Liver (tissue), 9 donors: ENCODE measurements around the gene CARS2. TPM values are rescaled to one million over a fixed set of nuclear protein-coding genes. Genes with fewer than 3 reads are reported as not detected.

Experiments
- DNase-seq: peaks from one replicate; pipeline ENCODE4 v3.0.0-alpha.2; 2017; ENCODE audit warnings: low spot score
- H3K27ac ChIP-seq, 2 donors: one replicate each; pipeline ENCODE4 v1.7.0; 2013; ENCODE audit warnings: inconsistent platforms in 2 of 2, low read length in 2 of 2, control low read depth in 1 of 2, low read depth in 1 of 2, mild to moderate bottlenecking in 1 of 2
- H3K27me3 ChIP-seq, 4 donors: one replicate each; pipeline versions ENCODE4 v1.6.1 to v1.7.0; 2013; ENCODE audit warnings: low read length in 3 of 4, inconsistent platforms in 1 of 4, mild to moderate bottlenecking in 1 of 4, moderate library complexity in 1 of 4; ENCODE audit not compliant: control insufficient read depth in 4 of 4, insufficient read depth in 4 of 4
- H3K36me3 ChIP-seq, 4 donors: one replicate each; pipeline versions ENCODE4 v1.6.1 to v1.7.0; 2013; ENCODE audit warnings: low read length in 3 of 4, mild to moderate bottlenecking in 3 of 4, low read depth in 1 of 4, moderate library complexity in 1 of 4; ENCODE audit not compliant: control insufficient read depth in 4 of 4, insufficient read depth in 3 of 4
- H3K4me1 ChIP-seq, 4 donors: one replicate each; pipeline versions ENCODE4 v1.6.1 to v1.7.0; 2013; ENCODE audit warnings: low read length in 3 of 4, mild to moderate bottlenecking in 3 of 4, moderate library complexity in 1 of 4; ENCODE audit not compliant: control insufficient read depth in 4 of 4, insufficient read depth in 4 of 4
- H3K4me3 ChIP-seq, 3 donors: one replicate each; pipeline versions ENCODE4 v1.6.1 to v1.7.0; 2013; ENCODE audit warnings: low read length in 3 of 3, control low read depth in 1 of 3, low read depth in 1 of 3, mild to moderate bottlenecking in 1 of 3
- H3K9ac ChIP-seq, 2 donors: one replicate each; pipeline ENCODE4 v1.7.0; 2013; ENCODE audit warnings: low read length in 2 of 2, mild to moderate bottlenecking in 2 of 2, moderate library complexity in 2 of 2, control low read depth in 1 of 2, low read depth in 1 of 2
- H3K9me3 ChIP-seq, 4 donors: one replicate each; pipeline versions ENCODE4 v1.6.1 to v1.7.0; 2013; ENCODE audit warnings: low read length in 3 of 4; ENCODE audit not compliant: control insufficient read depth in 4 of 4
- EGR1 ChIP-seq, 2 donors: IDR thresholded peaks; 2 replicates each; pipeline ENCODE4 v1.6.1; 2016 to 2018; ENCODE audit warnings: antibody characterized with exemption in 2 of 2, low read depth in 2 of 2
- HNF4A ChIP-seq, 2 donors: conservative IDR thresholded peaks; 2 replicates each; pipeline ENCODE4 v1.6.1; 2016; ENCODE audit warnings: antibody characterized with exemption in 2 of 2, mild to moderate bottlenecking in 2 of 2
- JUND ChIP-seq, 2 donors: IDR thresholded peaks; 2 replicates each; pipeline ENCODE4 v1.6.1; 2016; ENCODE audit warnings: antibody characterized with exemption in 2 of 2
- NR2F2 ChIP-seq: IDR thresholded peaks from 2 replicates; pipeline ENCODE4 v1.6.1; 2016; ENCODE audit warnings: antibody characterized with exemption
- RAD21 ChIP-seq, 2 donors: IDR thresholded peaks; 2 replicates each; pipeline ENCODE4 v1.6.1; 2016; ENCODE audit warnings: antibody characterized with exemption in 2 of 2, mild to moderate bottlenecking in 2 of 2
- RXRA ChIP-seq, 2 donors: IDR thresholded peaks; 2 replicates each; pipeline ENCODE4 v1.6.1; 2017 to 2018; ENCODE audit warnings: antibody characterized with exemption in 2 of 2, mild to moderate bottlenecking in 1 of 2
- SP1 ChIP-seq: IDR thresholded peaks from 2 replicates; pipeline ENCODE4 v1.6.1; 2018; ENCODE audit warnings: antibody characterized with exemption, mild to moderate bottlenecking
- TAF1 ChIP-seq: conservative IDR thresholded peaks from 2 replicates; pipeline ENCODE4 v1.6.1; 2016; ENCODE audit warnings: antibody characterized with exemption, mild to moderate bottlenecking
- YY1 ChIP-seq: IDR thresholded peaks from 2 replicates; pipeline ENCODE4 v1.6.1; 2016; ENCODE audit warnings: antibody characterized with exemption, mild to moderate bottlenecking
- WGBS: extraction: QIAGEN DNeasy Blood & Tissue Kit; methylation state at CpG from one replicate; pipeline ENCODE4 v1.1.7; 2013; 5-methylcytosine and 5-hydroxymethylcytosine counted together
- polyA plus RNA-seq, 2 donors: library from polyadenylated mRNA; stranded (reverse) in 1 of 2; unstranded in 1 of 2; fragments of 200-250 nt in 1 of 2; fragments of >200 nt in 1 of 2; fragmentation: Nextera tagmentation in 1 of 2; extraction: Ambion mirVana in 1 of 2; gene quantifications; one replicate each; pipeline versions ENCODE4 v1.2.1 to v1.2.3, GENCODE V29; 2013 to 2015
- total RNA-seq, 2 donors: library from RNA; depleted of rRNA; stranded (reverse); fragments of >200 nt; gene quantifications; one replicate each; pipeline ENCODE4 v1.2.3, GENCODE V29; 2014
- TF ChIP-seq, protein P1 (sequence below): IDR thresholded peaks from 2 replicates; pipeline ENCODE4 v1.6.1; 2016; ENCODE audit warnings: antibody characterized with exemption, mild to moderate bottlenecking
- TF ChIP-seq, protein P2 (sequence below): fragments of 150-350 bp; IDR thresholded peaks from 2 replicates; pipeline ENCODE4 v1.5.1; 2017; ENCODE audit warnings: improper control_type of control experiment, low read depth, low read length; ENCODE audit not compliant: missing input control
- TF ChIP-seq, protein P3 (sequence below): IDR thresholded peaks from 2 replicates; pipeline ENCODE4 v1.6.1; 2016; ENCODE audit warnings: antibody characterized with exemption
- donor health status: healthy.
- donor health status: healthy.
- donor health status: healthy.
- donor health status: healthy.
- donor health status: healthy.

Gene CARS2
- total and polyA plus RNA-seq, 4 donors, result 28.6 to 44.0 (median 31.4) TPM

DNA sequence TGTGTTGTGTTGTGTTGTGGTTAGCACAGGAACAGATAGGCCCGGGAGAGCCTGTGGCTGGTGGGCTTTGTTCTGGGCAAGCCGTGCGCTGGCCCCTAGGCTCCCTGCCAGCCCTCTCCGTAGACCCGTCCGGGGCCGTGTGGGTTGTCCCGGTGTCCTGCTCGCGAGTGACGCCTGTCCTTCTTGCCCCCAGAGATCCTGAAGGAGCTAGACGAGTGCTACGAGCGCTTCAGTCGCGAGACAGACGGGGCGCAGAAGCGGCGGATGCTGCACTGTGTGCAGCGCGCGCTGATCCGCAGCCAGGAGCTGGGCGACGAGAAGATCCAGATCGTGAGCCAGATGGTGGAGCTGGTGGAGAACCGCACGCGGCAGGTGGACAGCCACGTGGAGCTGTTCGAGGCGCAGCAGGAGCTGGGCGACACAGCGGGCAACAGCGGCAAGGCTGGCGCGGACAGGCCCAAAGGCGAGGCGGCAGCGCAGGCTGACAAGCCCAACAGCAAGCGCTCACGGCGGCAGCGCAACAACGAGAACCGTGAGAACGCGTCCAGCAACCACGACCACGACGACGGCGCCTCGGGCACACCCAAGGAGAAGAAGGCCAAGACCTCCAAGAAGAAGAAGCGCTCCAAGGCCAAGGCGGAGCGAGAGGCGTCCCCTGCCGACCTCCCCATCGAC, 13.3 kb upstream of the CARS2 start (continued):
- TF ChIP-seq, protein P1, sequence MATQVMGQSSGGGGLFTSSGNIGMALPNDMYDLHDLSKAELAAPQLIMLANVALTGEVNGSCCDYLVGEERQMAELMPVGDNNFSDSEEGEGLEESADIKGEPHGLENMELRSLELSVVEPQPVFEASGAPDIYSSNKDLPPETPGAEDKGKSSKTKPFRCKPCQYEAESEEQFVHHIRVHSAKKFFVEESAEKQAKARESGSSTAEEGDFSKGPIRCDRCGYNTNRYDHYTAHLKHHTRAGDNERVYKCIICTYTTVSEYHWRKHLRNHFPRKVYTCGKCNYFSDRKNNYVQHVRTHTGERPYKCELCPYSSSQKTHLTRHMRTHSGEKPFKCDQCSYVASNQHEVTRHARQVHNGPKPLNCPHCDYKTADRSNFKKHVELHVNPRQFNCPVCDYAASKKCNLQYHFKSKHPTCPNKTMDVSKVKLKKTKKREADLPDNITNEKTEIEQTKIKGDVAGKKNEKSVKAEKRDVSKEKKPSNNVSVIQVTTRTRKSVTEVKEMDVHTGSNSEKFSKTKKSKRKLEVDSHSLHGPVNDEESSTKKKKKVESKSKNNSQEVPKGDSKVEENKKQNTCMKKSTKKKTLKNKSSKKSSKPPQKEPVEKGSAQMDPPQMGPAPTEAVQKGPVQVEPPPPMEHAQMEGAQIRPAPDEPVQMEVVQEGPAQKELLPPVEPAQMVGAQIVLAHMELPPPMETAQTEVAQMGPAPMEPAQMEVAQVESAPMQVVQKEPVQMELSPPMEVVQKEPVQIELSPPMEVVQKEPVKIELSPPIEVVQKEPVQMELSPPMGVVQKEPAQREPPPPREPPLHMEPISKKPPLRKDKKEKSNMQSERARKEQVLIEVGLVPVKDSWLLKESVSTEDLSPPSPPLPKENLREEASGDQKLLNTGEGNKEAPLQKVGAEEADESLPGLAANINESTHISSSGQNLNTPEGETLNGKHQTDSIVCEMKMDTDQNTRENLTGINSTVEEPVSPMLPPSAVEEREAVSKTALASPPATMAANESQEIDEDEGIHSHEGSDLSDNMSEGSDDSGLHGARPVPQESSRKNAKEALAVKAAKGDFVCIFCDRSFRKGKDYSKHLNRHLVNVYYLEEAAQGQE, result no peak

DNA sequence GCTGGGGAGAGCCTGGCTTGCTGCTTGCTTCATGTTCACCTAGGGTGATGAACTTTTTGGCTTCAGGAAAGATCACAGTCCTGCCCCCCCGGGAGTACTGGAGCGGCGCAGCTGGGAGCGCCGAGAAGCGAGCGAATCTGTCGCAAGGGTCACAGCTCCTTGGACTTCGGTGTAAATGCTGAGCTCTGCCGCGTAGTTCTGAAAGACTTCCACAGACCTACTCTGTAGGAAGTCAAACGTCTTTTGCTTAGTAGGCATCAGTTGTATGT, 10.3 kb upstream of the CARS2 start:
- Histone ChIP-seq H3K9me3 (no peaks in the 10 kb centered on the region), H3K4me3 (peak overlapping the region; percentile 80 to 91 (median 84)), H3K27me3 (no peaks in the 10 kb centered on the region), H3K9ac (peak overlapping the region; percentile 53 to 85), H3K36me3 (peaks cover 0 to 8% (median 7%) of the 10 kb centered on the region in 4 donors), H3K27ac (peak overlapping the region; percentile 98 to 100), H3K4me1 (peaks cover 1 to 31% (median 12%) of the 10 kb centered on the region in 4 donors)
- under 1% methylated on average over 12 of the region's 12 CpGs for WGBS
- TF ChIP-seq YY1, result no peak
- TF ChIP-seq RAD21 (IDR thresholded peaks at IDR 0.05), result peak in 1 of 2 donors; percentile 28
- peak in 1 of 2 donors; percentile 54 for TF ChIP-seq JUND (IDR thresholded peaks at IDR 0.05)
- peak; percentile 58 for TF ChIP-seq SP1
- TF ChIP-seq, protein P2, sequence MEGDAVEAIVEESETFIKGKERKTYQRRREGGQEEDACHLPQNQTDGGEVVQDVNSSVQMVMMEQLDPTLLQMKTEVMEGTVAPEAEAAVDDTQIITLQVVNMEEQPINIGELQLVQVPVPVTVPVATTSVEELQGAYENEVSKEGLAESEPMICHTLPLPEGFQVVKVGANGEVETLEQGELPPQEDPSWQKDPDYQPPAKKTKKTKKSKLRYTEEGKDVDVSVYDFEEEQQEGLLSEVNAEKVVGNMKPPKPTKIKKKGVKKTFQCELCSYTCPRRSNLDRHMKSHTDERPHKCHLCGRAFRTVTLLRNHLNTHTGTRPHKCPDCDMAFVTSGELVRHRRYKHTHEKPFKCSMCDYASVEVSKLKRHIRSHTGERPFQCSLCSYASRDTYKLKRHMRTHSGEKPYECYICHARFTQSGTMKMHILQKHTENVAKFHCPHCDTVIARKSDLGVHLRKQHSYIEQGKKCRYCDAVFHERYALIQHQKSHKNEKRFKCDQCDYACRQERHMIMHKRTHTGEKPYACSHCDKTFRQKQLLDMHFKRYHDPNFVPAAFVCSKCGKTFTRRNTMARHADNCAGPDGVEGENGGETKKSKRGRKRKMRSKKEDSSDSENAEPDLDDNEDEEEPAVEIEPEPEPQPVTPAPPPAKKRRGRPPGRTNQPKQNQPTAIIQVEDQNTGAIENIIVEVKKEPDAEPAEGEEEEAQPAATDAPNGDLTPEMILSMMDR, result no peak
- TF ChIP-seq, protein P1, result no peak
- TF ChIP-seq NR2F2, result peak; percentile 31
- TF ChIP-seq TAF1, result no peak
- TF ChIP-seq EGR1 (IDR thresholded peaks at IDR 0.05; ENCODE audit: low read depth in 2 of 2), result peak in 1 of 2 donors; percentile 41
- TF ChIP-seq RXRA (IDR thresholded peaks at IDR 0.05), result peak; percentile 91 to 92
- TF ChIP-seq HNF4A (conservative IDR thresholded peaks at IDR 0.05), result peak; percentile 83 to 89
- TF ChIP-seq, protein P3, sequence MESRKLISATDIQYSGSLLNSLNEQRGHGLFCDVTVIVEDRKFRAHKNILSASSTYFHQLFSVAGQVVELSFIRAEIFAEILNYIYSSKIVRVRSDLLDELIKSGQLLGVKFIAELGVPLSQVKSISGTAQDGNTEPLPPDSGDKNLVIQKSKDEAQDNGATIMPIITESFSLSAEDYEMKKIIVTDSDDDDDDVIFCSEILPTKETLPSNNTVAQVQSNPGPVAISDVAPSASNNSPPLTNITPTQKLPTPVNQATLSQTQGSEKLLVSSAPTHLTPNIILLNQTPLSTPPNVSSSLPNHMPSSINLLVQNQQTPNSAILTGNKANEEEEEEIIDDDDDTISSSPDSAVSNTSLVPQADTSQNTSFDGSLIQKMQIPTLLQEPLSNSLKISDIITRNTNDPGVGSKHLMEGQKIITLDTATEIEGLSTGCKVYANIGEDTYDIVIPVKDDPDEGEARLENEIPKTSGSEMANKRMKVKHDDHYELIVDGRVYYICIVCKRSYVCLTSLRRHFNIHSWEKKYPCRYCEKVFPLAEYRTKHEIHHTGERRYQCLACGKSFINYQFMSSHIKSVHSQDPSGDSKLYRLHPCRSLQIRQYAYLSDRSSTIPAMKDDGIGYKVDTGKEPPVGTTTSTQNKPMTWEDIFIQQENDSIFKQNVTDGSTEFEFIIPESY, result peak; percentile 34
- peak; percentile 57 for DNase-seq
